ENCODE results near the gene UNC79.

UNC79 gene

DNA sequence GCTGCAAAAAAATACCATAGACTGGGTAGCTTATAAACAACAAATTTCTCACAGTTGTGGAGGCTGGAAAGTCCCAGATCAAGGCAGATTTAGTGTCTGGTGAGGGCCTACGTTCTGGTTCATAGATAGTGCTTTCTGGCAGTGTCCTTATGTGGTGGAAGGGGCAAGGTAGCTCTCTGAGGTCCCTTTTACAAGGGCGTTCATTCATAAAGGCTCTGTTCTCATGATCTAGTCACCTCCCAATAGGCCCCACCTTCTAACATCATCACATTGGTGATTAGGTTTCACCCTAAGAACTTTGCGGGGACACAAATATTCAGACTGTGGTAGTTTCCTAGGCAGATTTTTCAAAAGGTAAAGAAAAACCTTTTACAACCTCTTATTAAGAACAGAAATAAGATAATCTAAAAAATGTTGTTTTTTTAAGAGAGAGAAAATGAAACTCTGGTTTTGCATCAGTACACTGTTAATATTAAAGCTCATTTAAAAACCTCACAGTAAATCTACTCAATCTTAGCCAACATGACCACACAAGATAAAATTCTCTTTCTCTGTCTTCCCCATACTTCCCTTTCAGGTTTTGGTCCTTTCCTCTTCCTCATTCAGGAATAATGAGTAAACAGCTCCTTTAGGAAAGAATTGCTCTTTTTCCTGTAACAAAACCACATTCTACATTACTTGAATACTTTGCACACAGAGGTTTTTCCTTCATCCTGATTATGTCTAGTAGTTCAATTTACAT lies 117.5 kb downstream of the UNC79 start:
- no peak for DNase-seq (ENCODE audit: low read depth)

DNA sequence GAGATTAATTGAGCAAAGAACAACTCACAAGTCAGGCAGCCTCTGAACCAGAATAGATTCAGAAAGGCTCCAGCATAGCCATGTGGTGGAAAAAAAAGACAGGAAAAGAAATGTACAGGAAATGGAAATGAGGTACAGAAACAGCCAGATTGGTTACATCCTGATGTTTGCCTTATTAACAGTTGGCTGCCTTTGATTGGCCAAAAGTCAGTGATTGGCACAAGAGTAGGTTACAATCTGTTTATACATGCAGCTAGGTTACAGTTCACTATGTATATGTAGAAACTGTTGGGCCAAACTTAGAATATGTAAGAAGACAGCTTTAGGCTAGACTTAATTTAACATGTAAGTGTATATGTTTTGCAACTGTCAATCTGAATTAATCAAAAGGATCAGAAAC lies 118.9 kb downstream of the UNC79 start:
- DNase-seq (ENCODE audit: low read depth), result no peak

DNA sequence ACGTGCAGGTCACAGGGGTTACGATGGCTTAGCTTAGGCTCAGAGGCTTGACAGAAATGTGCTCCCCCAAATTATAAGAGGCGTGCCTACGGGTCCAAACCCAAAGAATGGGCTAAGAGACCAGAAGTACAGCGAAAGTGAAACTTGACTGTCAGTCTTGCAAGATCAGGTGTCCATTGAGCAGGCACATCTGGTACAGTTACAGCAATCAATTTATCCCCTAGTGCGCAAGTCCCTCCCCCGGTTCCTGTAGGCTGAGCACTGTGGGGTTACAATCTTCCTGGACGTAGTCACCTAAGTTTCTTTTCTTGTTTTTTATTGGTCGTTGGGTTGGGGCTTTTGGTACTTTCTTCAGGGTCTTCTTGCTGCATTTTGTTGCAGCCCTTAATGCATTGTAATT lies 134.2 kb downstream of the UNC79 start:
- no peak for DNase-seq (ENCODE audit: low read depth)

DNA sequence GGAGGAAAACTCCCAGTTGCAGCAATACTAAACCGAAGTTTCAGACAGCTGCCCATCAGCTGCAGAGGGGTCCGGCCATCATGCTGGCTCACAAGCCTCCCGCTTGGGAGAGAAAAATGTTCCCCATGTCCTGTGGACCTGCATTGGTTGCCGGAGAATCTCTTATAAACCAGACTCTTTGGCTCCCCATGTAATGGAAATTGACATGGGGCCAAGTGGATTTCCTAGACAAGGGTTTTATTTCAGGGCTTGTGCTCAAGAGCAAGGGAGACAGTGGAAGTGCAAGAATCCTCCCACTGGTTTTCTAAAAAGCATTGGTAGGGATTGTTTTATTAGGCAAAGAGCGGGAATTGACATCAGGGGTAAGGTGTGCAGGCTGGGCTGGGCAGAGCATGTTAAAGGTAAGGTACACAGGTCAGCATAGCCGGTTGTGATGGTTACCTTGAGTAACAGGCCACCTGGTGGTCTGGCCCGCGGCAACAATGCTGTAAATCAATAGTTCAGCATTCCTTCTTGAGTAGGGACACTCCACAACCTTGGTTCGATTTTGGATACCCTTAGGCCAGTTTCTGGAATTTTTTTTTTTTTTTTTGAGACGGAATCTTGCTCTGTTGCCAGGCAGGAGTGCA lies 135.4 kb downstream of the UNC79 start:
- no peak for DNase-seq (ENCODE audit: low read depth)

DNA sequence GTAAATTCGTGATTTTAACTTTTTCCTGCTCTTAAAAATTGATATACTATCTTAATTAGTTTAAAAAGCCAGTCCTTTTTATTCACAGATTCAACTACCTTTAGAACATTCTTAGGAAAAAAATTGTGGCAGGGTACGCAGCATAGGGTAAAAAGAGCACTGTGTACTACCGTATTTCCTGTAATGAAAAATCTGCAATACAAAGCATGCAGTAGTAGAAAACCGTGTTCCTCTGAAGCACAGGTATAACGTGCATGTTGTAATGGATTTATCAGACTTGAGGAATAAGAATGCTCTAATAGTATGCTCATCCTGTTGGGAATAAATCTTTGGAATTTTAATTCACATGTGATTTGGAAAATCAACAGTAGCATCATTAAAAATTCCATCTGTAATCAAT lies 140.5 kb downstream of the UNC79 start:
- no peak for DNase-seq (ENCODE audit: low read depth)

DNA sequence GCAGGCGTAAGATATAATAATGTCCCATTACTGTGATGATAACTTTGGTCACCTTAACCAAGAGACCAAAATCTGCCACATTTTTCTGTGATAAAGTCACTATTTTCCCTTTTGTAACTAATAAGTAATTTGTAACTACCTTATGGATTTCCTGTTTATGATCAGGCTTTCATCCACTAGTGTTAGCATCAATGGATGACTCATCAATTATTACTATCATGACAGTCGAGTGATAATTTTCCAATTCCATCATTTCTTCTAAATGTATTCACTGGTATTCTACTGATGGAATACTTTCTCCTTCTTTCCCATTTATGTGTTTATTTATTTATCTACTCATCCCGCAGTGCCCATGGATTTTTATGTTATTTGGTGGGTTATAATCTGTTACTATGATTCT lies 148.4 kb downstream of the UNC79 start:
- DNase-seq (ENCODE audit: low read depth), result no peak

DNA sequence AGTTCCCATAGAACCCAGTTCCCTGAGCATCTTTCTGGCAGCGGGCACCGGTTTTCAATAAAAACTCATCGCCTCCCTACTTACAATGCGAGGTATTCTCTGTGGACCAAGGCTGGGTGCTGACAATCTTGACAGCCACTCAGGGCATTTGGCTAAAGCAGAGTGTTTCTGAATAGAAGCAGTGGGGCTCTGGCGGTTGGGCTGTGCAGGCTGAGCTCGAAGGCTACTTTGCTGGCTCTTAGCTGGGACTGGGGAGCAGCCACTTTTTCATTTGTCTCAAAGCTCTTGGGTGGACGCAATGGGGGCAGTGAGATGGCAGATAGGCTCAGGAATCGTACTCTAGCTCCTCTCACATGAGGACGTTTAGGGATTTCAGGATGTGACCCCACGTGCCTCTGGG lies 151.8 kb downstream of the UNC79 start:
- DNase-seq (ENCODE audit: low read depth), result no peak

DNA sequence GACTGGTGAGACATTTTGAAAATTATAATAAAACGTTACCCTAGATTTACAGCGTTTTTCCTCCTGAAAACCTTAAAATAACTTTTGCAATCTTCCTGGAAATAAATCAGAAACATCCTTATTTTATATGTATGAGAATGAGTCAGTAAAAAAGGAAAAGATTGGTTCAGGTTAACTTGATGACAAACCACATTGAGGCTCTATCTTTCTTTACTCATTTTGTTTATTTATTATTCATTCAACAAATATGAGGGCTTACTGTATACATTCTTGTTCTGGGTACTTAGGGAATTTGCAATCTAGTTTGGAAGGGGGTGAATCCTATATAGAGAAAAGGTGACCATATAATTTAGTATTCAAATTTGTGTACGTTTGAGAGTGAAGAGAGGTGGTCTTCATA lies 156.6 kb downstream of the UNC79 start:
- DNase-seq (ENCODE audit: low read depth), result no peak

DNA sequence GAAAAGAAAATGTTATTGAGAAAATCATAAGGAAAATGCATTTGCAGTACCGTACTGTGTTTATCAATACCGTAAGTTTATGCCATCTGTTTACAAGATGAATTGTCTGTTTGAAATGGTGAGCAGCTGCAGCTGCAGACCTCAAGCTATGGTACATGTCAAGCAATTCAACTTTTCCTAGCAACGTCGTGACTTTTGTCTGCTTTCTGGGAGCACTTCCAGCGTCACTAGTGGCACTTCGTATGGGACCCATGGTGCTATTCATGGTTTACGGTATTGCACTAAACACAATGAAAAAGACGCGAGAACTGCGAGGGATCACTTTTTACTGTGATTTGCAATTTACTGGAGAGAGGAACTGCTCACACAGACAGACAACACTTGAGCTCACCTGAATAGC lies 160.8 kb downstream of the UNC79 start:
- DNase-seq (ENCODE audit: low read depth), result no peak

DNA sequence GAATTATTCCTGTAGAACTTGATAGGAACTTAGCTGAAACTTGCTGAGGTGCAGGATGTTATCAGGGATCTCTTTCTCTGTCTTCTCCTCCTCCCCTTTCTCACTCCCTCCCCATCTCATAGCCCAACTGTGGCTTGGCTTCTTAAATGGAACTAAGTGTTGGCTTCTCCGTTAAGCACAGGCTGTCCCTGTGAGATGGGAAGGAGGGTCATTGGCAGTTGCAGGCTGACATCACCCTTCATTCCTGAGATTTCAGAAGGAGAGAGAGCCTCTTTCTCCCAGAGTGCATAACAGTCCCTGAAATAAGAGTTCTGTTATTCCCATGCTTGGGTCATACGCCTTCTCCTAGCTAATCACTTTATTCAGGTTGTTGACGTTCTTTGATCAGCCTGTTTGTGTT lies 162.0 kb downstream of the UNC79 start:
- DNase-seq (ENCODE audit: low read depth), result no peak

DNA sequence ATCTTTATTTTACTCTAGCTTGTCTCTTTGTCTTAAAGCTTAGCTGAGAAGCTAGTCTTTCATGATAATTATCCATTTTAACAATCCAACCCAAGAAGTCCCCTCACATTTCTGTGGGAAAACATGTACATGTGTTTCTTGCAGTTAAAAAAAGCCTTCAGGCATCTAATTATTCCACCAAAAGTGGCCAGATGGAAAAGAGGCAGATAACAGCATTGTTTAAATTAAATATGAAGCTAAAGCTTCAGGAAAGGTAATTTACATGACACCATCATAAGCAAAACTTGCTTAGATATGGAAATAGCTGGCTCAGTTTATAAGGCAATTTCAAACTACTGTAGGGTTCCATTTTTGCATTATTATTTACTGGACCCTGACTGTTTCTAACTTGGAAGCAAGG lies 175.4 kb downstream of the UNC79 start:
- DNase-seq (ENCODE audit: low read depth), result no peak

DNA sequence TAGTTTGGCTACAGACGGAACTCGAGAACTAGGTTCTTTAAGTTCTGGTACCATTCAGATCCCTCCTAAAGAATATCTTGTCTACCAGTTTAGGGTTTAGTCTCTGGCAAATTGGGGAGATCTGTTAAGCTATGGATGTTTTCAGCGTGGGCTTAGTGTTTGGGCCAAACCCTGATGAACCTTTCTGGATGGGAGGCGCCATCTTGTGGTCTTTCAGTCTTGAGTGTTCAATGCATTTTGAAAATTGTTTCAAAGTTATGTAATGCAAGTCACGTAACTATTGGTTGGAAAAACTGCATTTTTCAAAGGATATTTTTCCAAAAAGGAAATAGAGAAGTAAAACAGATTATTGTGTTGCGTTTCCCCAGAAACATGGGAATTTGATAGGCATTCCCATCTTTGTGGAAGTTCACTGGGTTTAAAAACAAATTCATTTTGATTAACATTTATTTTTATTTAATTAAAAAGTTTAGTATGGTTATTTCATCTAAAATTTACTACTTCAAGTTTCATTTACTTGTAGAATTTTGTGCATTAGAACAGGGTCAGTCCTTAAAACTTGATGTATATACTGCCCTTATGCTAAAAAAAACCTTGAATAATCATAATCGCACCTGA lies 188.5 kb downstream of the UNC79 start:
- DNase-seq (ENCODE audit: low read depth), result peak; percentile 4

DNA sequence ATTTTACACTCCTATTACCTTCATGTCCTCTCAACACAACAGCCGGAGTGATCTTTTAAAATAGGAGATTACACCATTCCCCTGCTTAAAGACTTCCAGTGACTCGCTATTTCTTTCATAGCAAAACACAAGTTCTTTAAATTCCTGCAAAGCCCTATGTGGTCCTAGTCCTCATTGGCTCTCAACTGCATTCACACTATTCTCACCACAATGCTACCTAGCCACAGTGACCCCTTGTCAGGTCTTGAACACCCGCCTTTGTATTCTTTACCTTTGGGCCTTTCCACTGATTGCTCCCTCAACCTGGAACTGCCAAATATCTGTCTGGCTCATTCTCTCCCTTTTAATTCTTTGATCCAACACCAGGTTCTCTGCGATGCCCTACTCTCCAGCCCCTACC lies 197.3 kb downstream of the UNC79 start:
- DNase-seq (ENCODE audit: low read depth), result no peak

DNA sequence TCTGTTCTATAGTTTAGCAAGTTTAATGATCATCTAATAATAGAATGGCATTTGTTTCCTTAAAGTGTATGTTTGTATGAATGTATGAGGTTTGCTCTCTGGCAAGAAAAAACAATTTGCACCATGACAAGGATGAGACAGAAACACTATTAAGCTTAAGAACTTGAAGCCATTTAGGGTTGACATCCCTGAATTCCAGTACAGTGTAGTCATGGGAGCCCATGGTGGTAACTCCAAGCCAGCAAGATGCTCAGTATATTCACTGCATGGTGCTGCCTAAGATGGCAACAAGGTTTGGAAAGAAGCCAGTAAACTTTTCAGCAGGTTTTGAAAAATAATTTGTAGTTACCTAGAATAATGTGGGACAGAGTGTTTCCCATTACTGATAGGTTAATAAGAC lies 198.9 kb downstream of the UNC79 start:
- no peak for DNase-seq (ENCODE audit: low read depth)

DNA sequence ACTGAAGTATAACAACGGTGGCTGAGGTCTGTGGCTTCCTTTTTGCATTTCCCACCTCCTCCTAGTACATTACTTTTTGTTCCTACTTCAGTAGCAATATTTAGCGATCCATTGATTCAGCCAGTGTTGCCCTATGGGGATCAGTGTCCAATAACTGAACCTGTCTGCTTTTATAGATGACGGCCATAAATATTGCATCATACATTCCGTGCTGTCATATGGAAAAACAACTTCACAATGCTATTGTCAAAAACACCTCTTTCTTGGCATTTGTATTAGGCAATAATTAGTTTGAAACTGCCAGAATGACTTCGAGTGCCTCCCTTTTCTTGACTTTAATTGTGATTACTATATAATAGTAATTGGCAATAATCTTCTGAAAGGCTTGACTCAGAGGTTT lies 208.1 kb downstream of the UNC79 start:
- no peak for DNase-seq (ENCODE audit: low read depth)

DNA sequence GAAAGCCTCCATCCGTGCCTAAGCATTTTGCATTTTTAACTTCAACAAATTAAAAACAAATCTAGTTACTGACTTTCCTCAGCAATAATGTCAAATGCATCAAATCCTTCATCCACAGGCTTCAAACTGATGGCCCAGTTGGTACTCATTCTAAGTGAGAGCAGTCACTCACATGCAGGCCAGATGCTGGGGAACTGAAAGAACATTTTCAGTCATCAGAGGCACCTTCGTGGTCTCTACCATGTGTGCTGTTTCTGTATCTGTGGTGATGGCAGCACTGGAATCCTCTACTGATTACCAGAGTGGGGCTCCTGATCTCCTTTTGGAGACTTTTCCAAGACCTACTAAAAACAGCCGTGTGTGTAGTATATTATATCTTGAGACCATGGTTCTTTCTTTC lies 212.4 kb downstream of the UNC79 start:
- DNase-seq (ENCODE audit: low read depth), result no peak

DNA sequence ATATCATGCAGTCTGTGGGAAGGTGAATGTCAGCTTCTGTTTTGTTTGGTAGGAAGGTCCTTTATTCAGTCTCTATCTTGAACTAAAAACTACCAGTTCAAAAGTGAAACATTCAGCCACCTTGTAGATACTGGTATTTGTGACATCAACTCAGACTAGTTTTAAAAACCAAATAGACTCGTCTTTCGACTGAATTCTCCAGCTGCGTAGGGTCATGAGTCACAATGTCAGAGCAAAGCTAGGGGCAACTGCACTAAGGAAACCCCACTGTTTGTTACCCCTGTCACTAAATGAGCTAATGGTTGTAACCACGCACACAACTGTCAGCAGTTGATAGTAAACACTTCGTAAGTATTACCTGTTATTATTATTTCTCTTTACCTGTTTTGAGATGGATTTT lies 212.9 kb downstream of the UNC79 start:
- no peak for DNase-seq (ENCODE audit: low read depth)

DNA sequence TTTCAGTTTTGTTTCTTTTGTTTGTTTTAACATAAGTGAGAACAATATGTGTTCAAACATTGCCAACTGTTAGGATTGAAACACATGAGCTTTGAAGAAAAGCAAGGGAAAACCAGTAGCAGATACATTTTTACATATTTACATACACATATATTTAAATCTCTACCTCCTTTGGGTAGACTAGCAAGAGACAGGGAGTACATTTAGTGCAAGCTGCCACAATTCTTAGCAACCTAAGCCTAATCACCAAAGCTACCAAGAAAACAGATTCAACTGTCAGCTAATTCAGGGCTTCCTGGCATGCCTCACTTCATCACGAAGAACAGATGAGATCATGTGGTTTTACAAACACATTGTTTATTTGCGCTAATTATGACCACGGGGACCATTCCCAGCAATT lies 214.5 kb downstream of the UNC79 start:
- DNase-seq (ENCODE audit: low read depth), result no peak

DNA sequence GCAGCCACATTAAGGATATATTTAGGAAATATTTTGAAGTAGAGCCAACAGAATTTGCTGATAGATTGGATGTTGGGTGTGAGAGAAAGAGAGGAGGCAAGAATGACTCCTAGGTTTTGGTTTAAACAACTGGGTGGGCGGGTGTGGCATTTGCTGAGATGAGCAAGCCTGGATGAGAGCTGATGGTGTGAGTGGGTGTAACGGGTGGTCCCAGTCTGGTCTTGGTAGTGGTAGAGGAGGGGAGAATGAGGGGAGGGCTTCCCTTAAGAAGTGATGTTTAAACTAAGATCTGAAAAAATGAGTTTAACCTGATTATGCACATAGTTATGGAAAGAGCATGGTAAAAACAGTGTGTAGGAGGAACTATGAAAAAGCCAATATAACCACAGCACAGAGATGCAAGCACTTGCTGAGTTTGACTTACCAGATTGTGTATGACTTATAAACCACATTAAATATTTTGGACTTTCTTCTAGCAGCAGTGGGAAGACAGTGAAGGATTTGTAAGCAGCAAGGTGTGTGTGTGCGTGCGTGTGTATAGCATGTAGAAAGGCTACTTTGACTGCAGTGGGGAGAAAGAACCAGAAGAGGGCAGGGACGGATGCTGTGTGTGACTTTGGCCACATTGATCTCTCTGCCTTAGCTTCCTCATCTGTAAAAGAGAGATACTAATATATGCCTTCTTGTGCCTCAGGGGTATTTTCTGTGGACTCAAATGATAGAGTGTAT lies 217.9 kb downstream of the UNC79 start:
- DNase-seq (ENCODE audit: low read depth), result no peak

DNA sequence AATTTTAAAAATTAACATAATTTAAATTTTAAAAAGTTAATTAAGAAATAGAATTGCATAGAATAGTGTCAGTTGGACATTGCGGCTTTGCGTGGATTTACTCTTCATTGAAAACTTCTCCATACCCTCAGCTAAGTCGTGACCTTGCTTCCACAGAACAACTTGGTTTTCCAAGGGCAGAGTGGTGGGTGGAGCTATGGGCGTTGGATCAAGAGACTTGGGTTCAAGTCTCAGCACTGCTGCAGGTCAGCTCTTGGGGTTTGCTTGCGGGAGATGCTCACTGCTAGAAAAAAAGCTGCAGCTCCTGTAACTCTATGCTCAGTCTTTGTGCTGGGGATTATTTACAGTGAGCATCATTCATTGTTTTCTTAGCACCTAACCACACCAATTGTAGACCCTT lies 223.9 kb downstream of the UNC79 start:
- DNase-seq (ENCODE audit: low read depth), result no peak

DNA sequence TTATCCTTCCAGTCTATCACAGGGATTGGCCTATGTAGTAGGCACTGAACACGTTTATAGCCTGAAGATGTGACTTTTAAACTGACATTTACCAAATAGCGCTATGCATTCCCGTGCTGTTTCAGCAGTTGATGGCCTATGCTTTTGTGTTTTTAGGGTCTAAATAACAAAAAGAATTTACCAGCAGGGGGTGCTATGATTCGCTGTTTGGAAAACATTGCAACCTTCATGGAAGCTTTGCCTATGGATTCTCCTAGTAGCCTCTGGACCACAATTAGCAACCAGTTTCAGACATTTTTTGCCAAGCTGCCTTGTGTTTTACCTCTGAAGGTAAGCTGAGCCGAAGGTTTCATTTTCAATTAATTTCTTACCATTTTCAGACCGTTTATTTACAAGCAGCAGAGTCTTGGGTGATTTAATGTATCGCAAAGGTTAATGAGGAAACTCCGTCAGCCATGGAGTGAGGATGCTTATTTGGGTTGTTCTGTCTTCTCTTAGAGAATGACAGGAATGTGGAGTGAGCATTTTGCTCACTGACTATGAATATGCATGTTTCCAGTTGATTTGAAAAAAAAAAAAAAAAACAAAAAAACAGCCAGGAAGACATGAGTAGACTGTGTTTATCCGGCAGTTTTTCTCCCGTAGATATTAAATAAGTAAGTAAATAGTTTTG lies 224.5 kb downstream of the UNC79 start:
- DNase-seq (ENCODE audit: low read depth), result no peak

DNA sequence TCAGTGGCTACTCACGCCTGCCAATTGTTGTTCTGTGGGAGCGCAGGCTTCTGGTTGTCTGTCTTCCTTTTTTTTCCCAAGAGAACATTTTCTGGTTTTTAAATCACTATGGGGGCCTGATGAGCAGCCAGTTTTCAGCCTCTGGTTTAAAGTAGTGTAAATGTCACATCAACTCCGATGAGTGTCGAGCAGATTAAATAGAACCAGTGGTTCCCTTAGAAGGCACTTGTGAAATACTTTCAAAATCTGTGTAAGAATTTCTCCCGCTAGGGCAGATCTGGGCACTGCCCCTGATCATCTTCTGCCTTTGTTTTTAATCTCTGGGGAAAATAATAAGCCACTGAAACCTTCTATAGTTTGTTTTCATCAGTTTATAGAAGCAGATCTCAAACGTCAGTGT lies 227.1 kb downstream of the UNC79 start:
- DNase-seq (ENCODE audit: low read depth), result no peak

DNA sequence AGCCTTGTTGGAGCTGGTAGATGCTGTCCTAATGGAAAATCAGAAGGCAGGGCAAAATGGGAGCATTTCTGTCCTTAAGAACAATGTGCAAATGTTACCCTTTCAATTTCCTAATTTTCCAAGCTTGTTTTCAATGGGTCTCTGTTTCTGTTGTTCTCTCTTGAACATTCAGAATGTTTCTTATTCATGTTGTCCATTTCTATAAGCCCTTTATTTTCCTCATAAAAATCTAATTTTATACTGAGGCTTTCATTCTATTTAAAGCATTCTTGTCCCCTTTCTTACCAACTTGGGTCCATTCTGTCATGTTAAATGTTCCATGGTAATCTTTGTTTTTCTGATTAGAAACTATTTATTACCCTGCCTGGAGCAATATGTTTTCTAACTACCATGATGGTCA lies 232.6 kb downstream of the UNC79 start:
- no peak for DNase-seq (ENCODE audit: low read depth)
